Measurements from ENCODE around the gene CBX1. TPM values are rescaled to one million over a fixed set of nuclear protein-coding genes. Genes with fewer than 3 reads are reported as not detected.
A peak's percentile ranks its signal among the peaks of the same experiment; 100 is the strongest.

Gene CBX1
- total and polyA plus RNA-seq, 2 experiments from 2014 or later: 127 to 223 TPM

- Mint-ChIP-seq H3K27ac (peak overlapping the region; percentile 100), H3K4me1 (peaks cover 84% of the 10 kb centered on the region)
Observed at GRCh38 chr17:48054238-48055185, 46.8 kb downstream of the CBX1 start.

GRCh38 chr17:48053758-48054237 is 47.5 kb downstream of the CBX1 start:
- peaks cover 86% of the 10 kb centered on the region for H3K79me2 ChIP-seq (replicated peaks; ENCODE audit: insufficient read depth)
- peaks cover 63% of the 10 kb centered on the region for H3K4me1 ChIP-seq (ENCODE audit: insufficient read depth)
- Mint-ChIP-seq H3K4me1 (peaks cover 82% of the 10 kb centered on the region), H3K27ac (peak overlapping the region; percentile 90), H3K4me3 (peak overlapping the region; percentile 98), H3K36me3 (ENCODE audit: low read depth) (peaks cover 75% of the 10 kb centered on the region), H3K27me3 (ENCODE audit: insufficient read depth, low read depth, poor library complexity) (peaks cover 24% of the 10 kb centered on the region), H3K9me3 (no peaks in the 10 kb centered on the region)
- H3K4me2 ChIP-seq: peak overlapping the region; percentile 94
- H3K4me3 ChIP-seq: peak overlapping the region; percentile 99
- peaks cover 32% of the 10 kb centered on the region; the same call in 1 of the 2 replicates for H4K20me1 ChIP-seq (replicated peaks; ENCODE audit: insufficient read depth)
- H3K27ac ChIP-seq (ENCODE audit: low read depth): peak overlapping the region; percentile 93
- H3K27me3 ChIP-seq (ENCODE audit: insufficient read depth): no peaks in the 10 kb centered on the region
- ATAC-seq: no peak
- H2AFZ ChIP-seq: no peak overlapping the region
- peaks cover 34% of the 10 kb centered on the region; the same call in 1 of the 2 replicates for H3F3A ChIP-seq (replicated peaks; ENCODE audit: low read depth)
- peaks cover 36% of the 10 kb centered on the region for H3K36me3 ChIP-seq (ENCODE audit: insufficient read depth)
- peak; percentile 45 for DNase-seq (ENCODE audit: low spot score)
- H3K9me2 ChIP-seq (ENCODE audit: insufficient read depth): no peaks in the 10 kb centered on the region
- TF ChIP-seq ETS1 (IDR thresholded peaks at IDR 0.05): no peak
- no peak for TF ChIP-seq POLR2AphosphoS5 (IDR thresholded peaks at IDR 0.05; ENCODE audit: low read depth)
- TF ChIP-seq, protein P1, sequence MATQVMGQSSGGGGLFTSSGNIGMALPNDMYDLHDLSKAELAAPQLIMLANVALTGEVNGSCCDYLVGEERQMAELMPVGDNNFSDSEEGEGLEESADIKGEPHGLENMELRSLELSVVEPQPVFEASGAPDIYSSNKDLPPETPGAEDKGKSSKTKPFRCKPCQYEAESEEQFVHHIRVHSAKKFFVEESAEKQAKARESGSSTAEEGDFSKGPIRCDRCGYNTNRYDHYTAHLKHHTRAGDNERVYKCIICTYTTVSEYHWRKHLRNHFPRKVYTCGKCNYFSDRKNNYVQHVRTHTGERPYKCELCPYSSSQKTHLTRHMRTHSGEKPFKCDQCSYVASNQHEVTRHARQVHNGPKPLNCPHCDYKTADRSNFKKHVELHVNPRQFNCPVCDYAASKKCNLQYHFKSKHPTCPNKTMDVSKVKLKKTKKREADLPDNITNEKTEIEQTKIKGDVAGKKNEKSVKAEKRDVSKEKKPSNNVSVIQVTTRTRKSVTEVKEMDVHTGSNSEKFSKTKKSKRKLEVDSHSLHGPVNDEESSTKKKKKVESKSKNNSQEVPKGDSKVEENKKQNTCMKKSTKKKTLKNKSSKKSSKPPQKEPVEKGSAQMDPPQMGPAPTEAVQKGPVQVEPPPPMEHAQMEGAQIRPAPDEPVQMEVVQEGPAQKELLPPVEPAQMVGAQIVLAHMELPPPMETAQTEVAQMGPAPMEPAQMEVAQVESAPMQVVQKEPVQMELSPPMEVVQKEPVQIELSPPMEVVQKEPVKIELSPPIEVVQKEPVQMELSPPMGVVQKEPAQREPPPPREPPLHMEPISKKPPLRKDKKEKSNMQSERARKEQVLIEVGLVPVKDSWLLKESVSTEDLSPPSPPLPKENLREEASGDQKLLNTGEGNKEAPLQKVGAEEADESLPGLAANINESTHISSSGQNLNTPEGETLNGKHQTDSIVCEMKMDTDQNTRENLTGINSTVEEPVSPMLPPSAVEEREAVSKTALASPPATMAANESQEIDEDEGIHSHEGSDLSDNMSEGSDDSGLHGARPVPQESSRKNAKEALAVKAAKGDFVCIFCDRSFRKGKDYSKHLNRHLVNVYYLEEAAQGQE (IDR thresholded peaks at IDR 0.05; ENCODE audit: unreplicated experiment): no peak
- no peak for TF ChIP-seq CREB1 (CRISPR knock-in tag; IDR thresholded peaks at IDR 0.05; ENCODE audit: low read depth)
- no peak for TF ChIP-seq EZH2phosphoT487 (IDR thresholded peaks at IDR 0.05; ENCODE audit: unreplicated experiment)
- no peak for TF ChIP-seq ZNF331 (CRISPR knock-in tag; IDR thresholded peaks at IDR 0.05; ENCODE audit: low read depth)
- TF ChIP-seq CTCF (conservative IDR thresholded peaks at IDR 0.05; ENCODE audit: low read depth in 2 of 2): no peak
- no peak for TF ChIP-seq EZH2 (IDR thresholded peaks at IDR 0.05; ENCODE audit: low read depth, unreplicated experiment)
- TF ChIP-seq NANOG (IDR thresholded peaks at IDR 0.05; ENCODE audit: borderline replicate concordance): no peak
- no peak for TF ChIP-seq ZNF114 (CRISPR knock-in tag; IDR thresholded peaks at IDR 0.05)
- TF ChIP-seq JUNB (IDR thresholded peaks at IDR 0.05; ENCODE audit: unreplicated experiment): no peak
- TF ChIP-seq STAT1 (IDR thresholded peaks at IDR 0.05; ENCODE audit: unreplicated experiment): no peak

More at GRCh38 chr17:48054238-48055185, 46.8 kb downstream of the CBX1 start:
- TF ChIP-seq POLR2AphosphoS5 (IDR thresholded peaks at IDR 0.05; ENCODE audit: low read depth) (peak; percentile 80), JUNB (IDR thresholded peaks at IDR 0.05; ENCODE audit: unreplicated experiment) (no peak), CREB1 (CRISPR knock-in tag; IDR thresholded peaks at IDR 0.05; ENCODE audit: low read depth) (peak; percentile 61), ZNF114 (CRISPR knock-in tag; IDR thresholded peaks at IDR 0.05) (no peak), ZNF331 (CRISPR knock-in tag; IDR thresholded peaks at IDR 0.05; ENCODE audit: low read depth) (no peak), EZH2phosphoT487 (IDR thresholded peaks at IDR 0.05; ENCODE audit: unreplicated experiment) (no peak)
- Mint-ChIP-seq H3K9me3 (no peaks in the 10 kb centered on the region), H3K27me3 (ENCODE audit: insufficient read depth, low read depth, poor library complexity) (peaks cover 20% of the 10 kb centered on the region), H3K4me3 (peak overlapping the region; percentile 98), H3K36me3 (ENCODE audit: low read depth) (peaks cover 82% of the 10 kb centered on the region)
- H3K9me2 ChIP-seq (ENCODE audit: insufficient read depth): no peaks in the 10 kb centered on the region
- H3K4me2 ChIP-seq: peak overlapping the region; percentile 94
- H3K4me1 ChIP-seq (ENCODE audit: insufficient read depth): peaks cover 65% of the 10 kb centered on the region
- H4K20me1 ChIP-seq (replicated peaks; ENCODE audit: insufficient read depth): peaks cover 32% of the 10 kb centered on the region; the same call in 1 of the 2 replicates
- peak overlapping the region; percentile 94 for H3K27ac ChIP-seq (ENCODE audit: low read depth)
- peak overlapping the region; percentile 99 for H3K4me3 ChIP-seq
- peak; percentile 99 for DNase-seq (ENCODE audit: low spot score)
- peak; percentile 77 for ATAC-seq
- H3K27me3 ChIP-seq (ENCODE audit: insufficient read depth): no peaks in the 10 kb centered on the region
- H3K36me3 ChIP-seq (ENCODE audit: insufficient read depth): peaks cover 39% of the 10 kb centered on the region
- no peak overlapping the region for H2AFZ ChIP-seq
- peaks cover 35% of the 10 kb centered on the region; the same call in 1 of the 2 replicates for H3F3A ChIP-seq (replicated peaks; ENCODE audit: low read depth)
- peaks cover 85% of the 10 kb centered on the region for H3K79me2 ChIP-seq (replicated peaks; ENCODE audit: insufficient read depth)

Measured in GM23338 (cell line).